ENCODE results near the gene YIPF6.
"Not testable (repeated sequence)": the region's sequence is repeated elsewhere in the genome, so short reads cannot be mapped to it uniquely, and the experiment has no call there.

Gene YIPF6

GRCh38 chrX:68508799-68509198 is 9.9 kb downstream of the YIPF6 start:
- no peak for DNase-seq

DNA sequence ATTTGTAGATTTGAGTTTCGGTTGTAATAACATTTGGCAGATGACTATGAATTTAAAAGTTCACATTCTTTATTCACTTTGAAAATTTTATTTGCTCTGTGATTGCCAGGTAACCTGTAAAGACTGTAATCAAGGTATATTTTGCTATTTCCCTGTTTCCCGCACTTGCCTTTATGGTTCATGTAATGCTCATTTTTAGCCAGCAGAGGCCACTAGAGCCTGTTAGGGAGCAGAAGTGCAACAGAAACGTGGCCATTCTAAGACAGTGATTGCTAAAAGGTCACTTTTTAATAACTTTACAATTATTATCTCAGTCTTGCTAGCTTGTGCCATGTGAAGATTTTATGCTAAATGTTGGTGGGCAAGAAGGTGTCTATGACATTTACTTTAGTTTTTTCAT is 12.4 kb downstream of the YIPF6 start:
- DNase-seq, result peak; percentile 10

- not testable (repeated sequence) for DNase-seq
Observed at GRCh38 chrX:68524680-68525079, 25.8 kb downstream of the YIPF6 start.

DNA sequence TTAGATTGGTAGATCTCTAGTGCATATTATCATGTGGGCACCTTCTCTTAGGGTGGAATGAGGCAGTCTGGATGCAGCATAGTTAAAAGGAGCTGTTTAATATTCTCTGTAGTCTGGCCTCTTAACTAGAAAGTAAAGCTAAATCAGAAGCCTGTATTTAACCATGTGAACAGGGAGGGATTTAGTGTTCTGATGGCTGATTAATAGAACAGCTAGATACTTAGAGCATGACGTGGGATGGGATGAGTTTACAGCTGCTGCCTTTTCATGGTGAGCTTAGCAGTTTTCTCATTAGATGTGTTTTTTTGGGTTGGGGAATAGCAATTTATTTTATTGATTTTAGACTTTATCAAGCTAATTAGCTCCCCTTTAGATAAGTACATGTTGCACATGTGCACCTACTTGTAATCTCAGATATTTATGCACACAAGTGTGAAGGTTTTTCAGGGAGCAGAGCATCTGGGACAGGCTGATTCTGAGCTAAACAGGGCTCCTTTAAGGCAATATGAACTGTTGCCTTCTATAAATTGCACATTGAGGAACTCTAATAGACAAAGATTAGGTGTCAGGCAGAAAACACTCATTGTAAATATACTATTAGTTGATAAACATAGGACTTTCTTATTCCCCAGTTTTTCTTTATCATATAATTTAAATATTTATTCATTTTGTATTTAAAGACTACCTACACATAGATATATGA is 34.1 kb downstream of the YIPF6 start:
- no peak for DNase-seq

GRCh38 chrX:68533656-68534055 is 34.8 kb downstream of the YIPF6 start:
- DNase-seq, result no peak

DNA sequence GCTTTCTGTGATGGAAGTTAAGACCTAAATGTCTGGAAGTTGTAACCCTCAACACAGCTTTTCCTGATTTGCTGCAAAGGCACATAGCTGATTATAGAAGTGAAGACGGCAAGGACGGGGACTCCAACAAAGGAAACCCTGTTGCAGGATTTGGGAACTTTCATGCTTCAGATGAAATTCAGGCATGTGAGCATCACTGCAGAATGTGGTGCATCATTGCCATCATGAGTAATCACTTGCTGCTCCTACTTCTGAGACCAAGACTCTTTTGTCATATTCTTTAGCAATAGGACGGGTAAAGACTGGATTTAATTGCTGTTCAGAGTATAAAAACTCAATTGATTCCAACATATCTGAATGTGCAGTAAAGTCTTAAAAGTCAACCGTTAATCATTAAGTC is 35.8 kb downstream of the YIPF6 start:
- DNase-seq, result no peak

- no peak for DNase-seq
Observed at GRCh38 chrX:68536429-68536828, 37.6 kb downstream of the YIPF6 start.

DNA sequence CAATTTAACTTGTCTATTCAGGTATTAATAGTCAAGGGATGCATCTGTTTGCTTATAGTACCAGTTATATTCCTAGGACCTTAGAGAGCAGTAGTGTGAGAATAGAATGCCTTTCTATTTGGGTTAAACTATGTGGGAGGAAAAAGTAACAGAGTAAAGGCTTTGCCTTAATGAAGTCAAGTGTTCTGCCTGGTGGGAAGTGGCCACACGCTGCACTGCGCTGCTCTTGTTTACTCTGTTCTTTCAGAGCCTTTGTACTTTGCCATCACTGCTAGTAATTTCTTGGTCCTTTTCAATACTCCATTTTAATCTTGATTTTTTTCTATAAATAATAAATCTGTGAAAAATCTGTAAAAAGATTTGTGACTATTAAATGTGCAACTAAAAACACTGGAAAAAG is 38.0 kb downstream of the YIPF6 start:
- no peak for DNase-seq

DNA sequence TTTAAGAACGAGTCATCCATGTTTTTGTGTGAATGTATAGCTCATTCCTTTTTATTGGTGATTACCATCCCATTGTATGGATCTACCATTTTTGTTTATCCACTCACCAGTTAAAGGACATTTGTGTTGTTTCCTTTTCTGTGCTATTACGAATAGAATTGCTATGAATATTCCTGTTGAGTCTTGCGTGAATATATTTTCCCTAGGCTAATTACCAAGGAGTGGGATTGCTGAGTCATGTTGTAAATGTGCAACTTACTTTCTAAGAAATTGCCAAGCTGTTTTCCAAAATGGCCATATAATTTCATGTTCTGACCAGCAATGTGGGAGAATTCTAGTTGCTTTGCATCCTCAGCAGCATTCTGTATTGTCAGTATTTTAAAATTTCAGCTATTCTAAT is 51.3 kb downstream of the YIPF6 start:
- DNase-seq, result no peak

GRCh38 chrX:68556036-68556435 is 57.2 kb downstream of the YIPF6 start:
- DNase-seq, result no peak

DNA sequence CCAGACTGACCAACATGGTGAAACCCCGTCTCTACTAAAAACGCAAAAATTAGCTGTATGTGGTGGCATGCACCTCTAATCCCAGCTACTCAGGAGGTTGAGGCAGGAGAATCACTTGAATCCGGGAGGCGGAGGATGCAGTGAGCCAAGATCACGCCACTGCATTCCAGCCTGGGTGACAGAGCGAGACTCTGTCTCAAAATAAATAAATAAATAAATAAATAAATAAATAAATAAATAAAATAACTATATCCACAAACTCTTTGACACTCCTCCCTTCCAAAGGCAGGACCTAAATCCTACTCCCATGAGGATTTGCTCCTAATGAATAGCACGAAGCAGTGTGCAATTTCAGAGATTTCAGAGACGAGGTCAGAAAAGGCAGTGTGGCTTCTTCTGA is 58.3 kb downstream of the YIPF6 start:
- DNase-seq, result not testable (repeated sequence)

GRCh38 chrX:68559905-68560304 is 61.1 kb downstream of the YIPF6 start:
- DNase-seq, result not testable (repeated sequence)

GRCh38 chrX:68568136-68568535 is 69.3 kb downstream of the YIPF6 start:
- no peak for DNase-seq

GRCh38 chrX:68570598-68570997 is 71.7 kb downstream of the YIPF6 start:
- no peak for DNase-seq

- no peak for DNase-seq
Observed at GRCh38 chrX:68571292-68571609, 72.4 kb downstream of the YIPF6 start.

GRCh38 chrX:68571610-68572311 is 72.9 kb downstream of the YIPF6 start:
- DNase-seq, result no peak

- no peak for DNase-seq
Observed at GRCh38 chrX:68574240-68574639, 75.4 kb downstream of the YIPF6 start.

GRCh38 chrX:68579810-68580209 is 81.0 kb downstream of the YIPF6 start:
- DNase-seq, result no peak

DNA sequence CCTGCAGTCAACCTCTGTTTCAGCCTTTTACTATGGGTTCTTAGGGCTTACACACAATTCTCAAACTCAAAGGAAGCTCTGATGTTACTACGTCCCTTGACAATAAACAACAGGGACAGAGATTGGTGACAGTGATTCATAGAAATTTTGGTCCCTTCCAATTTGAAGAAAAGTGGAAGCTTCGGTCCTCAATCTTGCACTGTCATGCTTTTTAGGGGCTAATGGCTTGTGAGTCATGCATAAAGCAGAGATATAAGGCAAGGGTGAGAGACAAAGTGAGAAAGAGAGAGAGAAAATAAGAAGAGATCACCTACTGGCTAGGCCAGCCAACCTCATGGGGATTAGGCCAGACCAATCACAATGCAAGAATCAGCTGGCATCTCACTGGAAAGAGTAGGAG is 85.4 kb downstream of the YIPF6 start:
- no peak for DNase-seq
